GM19193 (cell line): Measurements from ENCODE around the gene RBM42.

ENCODE experiments used
- POLR2A ChIP-seq: IDR thresholded peaks from 4 replicates; pipeline ENCODE4 v1.6.1; 2011; ENCODE audit not compliant: insufficient read depth, insufficient read length; ENCODE audit errors: extremely low read depth

RBM42 gene

GRCh38 chr19:35643255-35644205 is 14.7 kb downstream of the RBM42 start:
- peak; percentile 81 for TF ChIP-seq POLR2A

DNA sequence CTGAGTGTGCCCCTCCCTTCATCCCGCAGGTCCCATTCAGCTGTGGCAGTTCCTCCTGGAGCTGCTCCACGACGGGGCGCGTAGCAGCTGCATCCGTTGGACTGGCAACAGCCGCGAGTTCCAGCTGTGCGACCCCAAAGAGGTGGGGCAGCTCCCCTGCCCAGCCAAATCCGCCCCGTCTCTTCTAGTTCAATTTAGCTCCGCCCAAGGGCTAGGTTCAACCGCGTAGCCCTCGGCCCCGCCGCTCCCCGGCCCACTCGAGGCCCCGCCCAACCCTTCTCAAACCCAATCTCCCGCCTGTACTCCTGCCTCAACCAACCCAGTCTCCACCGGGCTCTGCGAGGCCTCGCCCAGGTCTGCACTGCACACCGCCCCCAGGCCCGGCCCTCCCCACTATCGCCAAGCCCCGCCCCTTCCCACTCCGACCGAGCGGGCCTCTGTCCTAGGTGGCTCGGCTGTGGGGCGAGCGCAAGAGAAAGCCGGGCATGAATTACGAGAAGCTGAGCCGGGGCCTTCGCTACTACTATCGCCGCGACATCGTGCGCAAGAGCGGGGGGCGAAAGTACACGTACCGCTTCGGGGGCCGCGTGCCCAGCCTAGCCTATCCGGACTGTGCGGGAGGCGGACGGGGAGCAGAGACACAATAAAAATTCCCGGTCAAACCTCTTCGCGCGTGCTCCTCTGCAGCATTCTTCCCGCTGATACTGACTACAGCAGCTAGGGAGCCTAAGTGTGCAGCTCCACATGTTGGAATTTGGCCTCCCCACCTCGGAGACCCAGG is 15.6 kb downstream of the RBM42 start:
- peak; percentile 32 for TF ChIP-seq POLR2A

DNA sequence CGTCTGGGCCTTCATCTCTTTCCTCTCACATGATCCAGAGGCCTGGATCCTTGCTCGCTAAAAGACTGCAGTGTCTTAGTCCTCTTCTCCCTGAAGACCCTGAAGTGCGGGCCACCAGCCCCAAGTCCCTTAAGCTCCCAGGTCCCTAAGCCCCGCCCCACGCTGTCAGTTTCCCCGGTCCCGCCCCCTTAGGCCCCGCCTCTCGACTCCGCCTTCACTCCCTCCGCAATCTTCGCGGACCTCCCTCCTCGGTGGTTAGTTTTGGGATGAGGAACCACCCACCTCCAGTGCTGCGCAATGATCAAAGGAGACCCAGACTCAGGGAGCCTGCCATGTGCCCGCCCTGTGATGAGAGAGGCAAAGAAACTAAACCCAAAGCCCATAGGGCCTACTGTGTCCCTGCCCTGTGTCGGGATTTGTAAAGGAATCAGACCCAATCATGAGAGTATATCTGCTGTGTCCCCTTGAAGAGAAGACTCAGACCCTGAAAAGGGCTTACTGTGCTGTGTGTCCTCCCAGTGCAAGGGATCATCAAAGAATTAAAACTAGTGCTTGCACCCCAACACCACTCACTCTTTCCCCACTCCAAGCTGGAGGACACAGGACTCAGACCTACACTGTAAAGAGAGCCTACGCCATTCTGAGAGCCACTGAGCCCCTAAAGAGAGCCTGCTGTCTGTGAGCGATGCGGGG is 16.3 kb downstream of the RBM42 start:
- no peak for TF ChIP-seq POLR2A

DNA sequence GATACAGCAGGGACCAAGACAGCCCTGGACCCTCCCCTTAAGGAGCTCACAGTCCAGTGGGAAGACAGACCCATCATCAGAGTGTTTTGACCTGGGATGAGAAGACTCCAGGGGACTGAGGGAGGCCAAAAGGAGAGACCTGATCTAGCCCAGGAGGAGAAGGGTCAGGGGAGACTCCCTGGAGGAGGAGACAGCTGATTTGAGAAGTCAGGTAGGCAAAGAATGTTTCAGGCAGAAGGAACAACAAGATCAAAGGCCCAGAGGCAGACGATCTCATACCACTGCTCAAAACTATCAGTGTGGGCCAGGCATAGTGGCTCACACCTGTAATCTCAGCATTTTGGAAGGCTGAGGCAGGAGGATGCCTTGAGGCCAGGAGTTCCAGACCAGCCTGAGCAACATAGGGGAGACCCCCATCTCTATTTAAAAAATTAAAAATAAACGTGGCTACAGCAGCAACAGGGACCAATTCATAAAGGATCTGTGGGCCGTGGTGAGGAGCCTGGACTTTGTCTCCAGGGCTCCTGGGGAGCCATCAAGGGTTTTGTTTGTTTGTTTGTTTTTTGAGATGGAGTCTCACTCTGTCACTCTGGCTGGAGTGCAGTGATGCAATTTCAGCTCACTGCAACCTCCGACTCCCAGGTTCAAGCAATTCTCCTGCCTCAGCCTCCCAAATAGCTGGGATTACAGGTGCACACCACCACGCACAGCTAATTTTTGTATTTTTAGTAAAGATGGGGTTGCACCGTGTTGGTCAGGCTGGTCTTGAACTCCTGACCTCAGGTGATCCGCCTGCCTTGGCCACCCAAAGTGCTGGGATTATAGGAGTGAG is 17.1 kb downstream of the RBM42 start:
- TF ChIP-seq POLR2A: no peak

DNA sequence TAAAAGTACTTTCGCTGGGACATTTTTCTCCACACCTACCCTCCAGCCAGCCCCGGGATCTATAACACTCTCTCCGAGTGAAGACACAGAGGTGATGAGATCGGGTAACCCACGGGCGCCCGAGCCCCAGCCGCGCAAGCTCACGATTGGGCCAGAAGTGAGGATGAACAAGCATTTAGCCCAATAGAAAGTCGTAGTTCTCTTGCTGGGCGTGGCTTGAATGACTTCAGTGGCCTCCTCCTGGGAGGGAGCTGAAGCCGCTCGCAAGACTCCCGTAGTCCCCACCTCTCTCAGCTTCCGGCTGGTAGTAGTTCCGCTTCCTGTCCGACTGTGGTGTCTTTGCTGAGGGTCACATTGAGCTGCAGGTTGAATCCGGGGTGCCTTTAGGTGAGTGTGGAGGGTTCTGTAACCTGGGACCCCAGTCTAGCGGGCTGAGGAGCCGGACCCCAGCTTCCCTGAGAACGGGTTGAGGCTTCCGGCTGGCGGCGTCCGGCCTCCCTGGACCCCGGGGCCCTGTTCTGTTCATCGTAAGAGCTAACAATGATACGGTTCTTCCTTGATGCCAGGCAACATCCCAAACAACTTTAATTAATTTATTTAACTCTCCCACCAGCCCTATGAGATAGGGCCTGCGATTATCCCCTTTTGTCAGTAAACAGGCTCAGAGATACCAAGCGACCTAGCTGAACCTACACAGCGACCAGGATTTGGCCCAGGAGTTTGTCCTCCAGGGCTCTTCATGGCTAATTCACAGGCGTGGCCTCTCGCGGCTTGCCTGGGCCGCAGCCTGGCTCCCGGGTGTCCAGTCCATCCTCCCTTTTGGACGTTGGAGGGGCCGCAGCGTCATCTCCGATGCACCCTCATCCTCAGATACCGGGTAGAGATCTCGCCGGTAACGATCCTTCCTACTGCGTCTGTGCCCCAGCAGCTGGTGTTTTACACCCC is 19.5 kb downstream of the RBM42 start, which contains the start of gene COX6B1:
TSS of gene COX6B1 (plus strand) at position 307 of the 945 bp plus-strand sequence. CDS start 2,921 bp downstream, outside the sequence.
- TF ChIP-seq POLR2A: peak; percentile 94

DNA sequence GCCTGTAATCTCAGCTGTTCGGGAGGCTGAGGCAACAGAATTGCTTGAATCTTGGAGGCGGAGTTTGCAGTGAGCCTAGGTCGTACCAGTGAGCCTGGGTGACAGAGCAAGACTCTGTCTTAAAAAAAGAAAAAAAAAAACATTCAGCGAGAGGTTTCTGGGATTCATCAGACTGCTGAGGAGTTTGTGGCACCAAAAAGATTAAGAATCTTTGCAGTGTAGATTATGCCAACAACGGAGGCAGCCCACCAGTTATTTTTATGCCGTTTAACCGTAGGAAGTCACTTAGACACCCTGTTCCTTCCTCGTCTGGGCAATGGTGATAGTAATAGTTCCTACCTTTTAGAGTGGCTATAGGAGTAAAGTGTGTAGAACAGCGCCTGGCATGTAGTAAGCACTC is 21.7 kb downstream of the RBM42 start:
- no peak for TF ChIP-seq POLR2A

GRCh38 chr19:35655600-35655999 is 26.8 kb downstream of the RBM42 start:
- TF ChIP-seq POLR2A: no peak

DNA sequence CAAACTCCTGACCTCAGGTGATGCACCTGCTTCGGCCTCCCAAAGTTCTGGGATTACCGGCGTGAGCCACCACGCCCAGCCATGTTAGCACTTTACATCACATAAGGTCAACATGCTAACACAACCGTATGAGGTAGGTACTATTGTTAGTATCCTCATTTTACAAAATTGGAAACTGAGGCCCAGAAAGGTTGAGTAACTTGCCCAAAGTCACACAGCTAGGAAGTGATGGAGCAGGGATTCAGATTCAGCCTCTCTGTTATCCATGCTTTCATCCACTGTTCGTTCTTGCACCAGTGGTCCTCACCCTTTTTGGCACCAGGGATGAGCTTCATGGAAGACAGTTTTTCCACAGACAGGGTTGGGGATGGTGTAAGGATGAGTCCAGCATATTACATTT is 27.9 kb downstream of the RBM42 start:
- no peak for TF ChIP-seq POLR2A

- no peak for TF ChIP-seq POLR2A
These were observed 29.3 kb downstream of the RBM42 start for GRCh38 chr19:35657904-35658700.

GRCh38 chr19:35661995-35662340 is 33.1 kb downstream of the RBM42 start:
- TF ChIP-seq POLR2A: no peak

DNA sequence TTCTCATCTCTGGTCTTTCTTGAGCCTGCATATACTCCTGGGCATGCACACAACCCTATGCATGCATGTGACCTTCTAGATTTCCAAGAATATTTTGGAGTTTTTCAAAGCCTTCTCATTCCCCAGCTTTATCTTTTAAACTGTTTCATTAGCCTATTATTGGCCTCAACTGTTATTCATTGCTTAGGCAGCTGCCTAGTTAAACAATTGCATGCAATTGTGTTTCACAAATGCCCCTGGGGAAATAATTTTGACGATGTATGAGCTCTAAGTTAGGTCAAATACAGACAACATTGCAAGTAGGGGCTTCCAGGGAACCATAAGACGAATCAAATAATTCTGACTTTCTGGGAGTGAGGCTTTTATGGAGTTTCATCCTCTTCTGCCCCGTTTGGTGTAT is 35.1 kb downstream of the RBM42 start:
- no peak for TF ChIP-seq POLR2A

GRCh38 chr19:35665157-35665556 is 36.3 kb downstream of the RBM42 start:
- no peak for TF ChIP-seq POLR2A
